ENCODE measurements around the gene PPM1H. TPM values are rescaled to one million over a fixed set of nuclear protein-coding genes. Genes with fewer than 3 reads are reported as not detected.

Gene PPM1H
- total RNA-seq, 3 donors from 2014 or later, result 4.9 to 6.1 (median 5.8) TPM

DNA sequence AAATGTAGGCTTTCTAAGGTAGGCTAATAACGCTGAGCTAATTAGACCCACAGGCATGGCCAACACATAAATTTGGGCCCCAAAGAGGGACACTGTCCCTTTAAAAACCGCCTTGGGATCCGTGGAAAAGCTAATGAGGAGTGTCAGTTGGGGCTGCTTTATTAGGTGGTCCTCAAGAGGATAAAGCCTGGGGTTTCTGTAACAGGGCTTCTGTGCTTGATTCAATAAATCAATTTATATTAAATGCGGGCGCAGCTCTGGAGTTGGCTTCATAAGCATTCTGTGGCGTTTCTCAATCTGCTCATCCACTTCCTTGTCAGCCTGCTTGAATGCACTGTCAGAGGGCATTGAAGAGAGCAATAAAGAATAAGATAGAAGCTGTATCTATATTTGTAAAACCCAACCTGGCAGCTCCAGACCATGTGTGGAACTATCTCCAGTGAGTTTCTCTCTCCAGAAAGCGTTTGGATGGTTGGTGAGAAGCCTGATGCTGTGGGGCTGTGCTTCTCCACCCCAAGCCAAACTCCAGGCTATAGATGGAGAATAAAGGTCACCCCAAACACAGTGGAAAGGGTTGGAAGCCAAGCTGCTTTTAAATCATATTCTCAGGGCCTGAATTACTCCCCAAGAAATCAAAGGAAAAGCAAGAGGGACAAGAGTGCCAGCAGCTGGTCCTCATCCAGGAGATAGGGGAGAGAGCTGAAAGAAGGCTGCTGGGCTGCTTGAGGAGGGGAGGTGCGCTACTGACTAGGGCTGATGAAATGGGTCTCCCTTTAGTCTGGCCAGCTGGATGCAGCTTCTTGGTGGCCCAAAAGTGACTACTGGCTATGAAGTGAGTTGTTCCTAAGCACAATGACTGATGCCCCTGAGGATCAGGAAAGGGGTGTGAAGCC is 222.0 kb downstream of the PPM1H start:
- H3K36me3 ChIP-seq (ENCODE audit: low read depth), result no peaks in the 10 kb centered on the region
- no peaks in the 10 kb centered on the region for H3K4me1 ChIP-seq (ENCODE audit: low read depth)
- no peaks in the 10 kb centered on the region for H3K9me3 ChIP-seq
- TF ChIP-seq, protein P1, sequence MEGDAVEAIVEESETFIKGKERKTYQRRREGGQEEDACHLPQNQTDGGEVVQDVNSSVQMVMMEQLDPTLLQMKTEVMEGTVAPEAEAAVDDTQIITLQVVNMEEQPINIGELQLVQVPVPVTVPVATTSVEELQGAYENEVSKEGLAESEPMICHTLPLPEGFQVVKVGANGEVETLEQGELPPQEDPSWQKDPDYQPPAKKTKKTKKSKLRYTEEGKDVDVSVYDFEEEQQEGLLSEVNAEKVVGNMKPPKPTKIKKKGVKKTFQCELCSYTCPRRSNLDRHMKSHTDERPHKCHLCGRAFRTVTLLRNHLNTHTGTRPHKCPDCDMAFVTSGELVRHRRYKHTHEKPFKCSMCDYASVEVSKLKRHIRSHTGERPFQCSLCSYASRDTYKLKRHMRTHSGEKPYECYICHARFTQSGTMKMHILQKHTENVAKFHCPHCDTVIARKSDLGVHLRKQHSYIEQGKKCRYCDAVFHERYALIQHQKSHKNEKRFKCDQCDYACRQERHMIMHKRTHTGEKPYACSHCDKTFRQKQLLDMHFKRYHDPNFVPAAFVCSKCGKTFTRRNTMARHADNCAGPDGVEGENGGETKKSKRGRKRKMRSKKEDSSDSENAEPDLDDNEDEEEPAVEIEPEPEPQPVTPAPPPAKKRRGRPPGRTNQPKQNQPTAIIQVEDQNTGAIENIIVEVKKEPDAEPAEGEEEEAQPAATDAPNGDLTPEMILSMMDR (IDR thresholded peaks at IDR 0.05), result no peak
- intact Hi-C loops (cut with DNase I, micrococcal nuclease), result no loop called here
- DNase-seq, result no peak
- H3K4me3 ChIP-seq, result no peak overlapping the region
- no peak for ATAC-seq

DNA sequence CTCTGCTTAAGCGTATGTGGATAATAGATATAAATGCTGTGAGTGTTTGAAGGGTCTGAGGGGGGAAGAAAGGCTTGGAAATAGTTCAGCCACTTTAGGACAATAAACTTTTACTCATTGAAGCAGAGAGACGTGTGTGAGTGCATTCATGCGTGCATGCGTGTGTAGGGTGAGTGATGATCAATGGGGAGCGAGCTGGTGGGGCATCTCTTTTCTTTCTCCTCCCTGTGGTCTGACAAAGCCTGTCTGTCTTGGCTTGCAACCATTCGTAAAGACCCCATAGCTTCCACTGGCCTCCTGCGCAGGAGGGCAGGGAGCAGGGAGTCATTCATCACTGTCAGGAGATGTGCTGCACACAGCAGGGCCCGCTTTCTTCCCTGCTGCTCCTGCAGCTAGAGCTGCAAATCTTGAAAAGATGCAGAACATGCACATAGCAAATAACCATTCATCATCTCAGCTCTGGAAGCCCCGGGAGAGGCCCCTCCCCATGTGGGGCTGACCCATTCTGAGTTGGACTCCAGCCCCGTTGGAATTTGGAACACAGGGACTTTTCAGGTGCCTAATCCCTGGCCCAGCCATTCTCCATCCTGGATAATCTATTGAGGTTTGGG is 223.2 kb downstream of the PPM1H start:
- H3K9me3 ChIP-seq, result no peaks in the 10 kb centered on the region
- no peak overlapping the region for H3K4me3 ChIP-seq
- no peaks in the 10 kb centered on the region for H3K4me1 ChIP-seq (ENCODE audit: low read depth)
- H3K36me3 ChIP-seq (ENCODE audit: low read depth), result no peaks in the 10 kb centered on the region
- TF ChIP-seq, protein P1 (IDR thresholded peaks at IDR 0.05), result no peak
- DNase-seq (no peak), ATAC-seq (no peak)
- intact Hi-C loops (cut with DNase I, micrococcal nuclease), result no loop called here

DNA sequence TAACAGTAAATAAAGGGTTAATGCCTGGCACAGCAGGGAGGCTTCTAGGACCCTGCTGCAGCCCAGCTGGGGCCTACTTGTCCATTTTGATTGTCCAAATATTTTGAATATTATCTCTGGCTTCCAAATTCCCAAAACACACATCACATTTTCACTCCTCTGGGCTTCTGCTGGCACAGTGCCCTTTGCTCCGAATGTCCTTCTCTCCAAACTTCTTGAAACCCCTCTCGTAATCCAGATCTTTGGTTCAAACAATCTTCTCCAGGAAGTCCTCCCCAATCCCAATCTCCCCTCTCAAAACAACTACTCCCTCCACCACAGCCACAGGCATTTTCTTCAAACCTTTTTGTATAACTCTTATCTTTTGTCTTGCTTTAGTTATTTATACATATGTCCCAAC is 225.6 kb downstream of the PPM1H start:
- intact Hi-C loops (cut with DNase I, micrococcal nuclease), result no loop called here
- ATAC-seq (no peak), DNase-seq (no peak)
- H3K36me3 ChIP-seq (ENCODE audit: low read depth), result no peaks in the 10 kb centered on the region
- H3K4me1 ChIP-seq (ENCODE audit: low read depth), result no peaks in the 10 kb centered on the region
- TF ChIP-seq, protein P1 (IDR thresholded peaks at IDR 0.05), result no peak
- H3K9me3 ChIP-seq, result no peaks in the 10 kb centered on the region
- no peak overlapping the region for H3K4me3 ChIP-seq

DNA sequence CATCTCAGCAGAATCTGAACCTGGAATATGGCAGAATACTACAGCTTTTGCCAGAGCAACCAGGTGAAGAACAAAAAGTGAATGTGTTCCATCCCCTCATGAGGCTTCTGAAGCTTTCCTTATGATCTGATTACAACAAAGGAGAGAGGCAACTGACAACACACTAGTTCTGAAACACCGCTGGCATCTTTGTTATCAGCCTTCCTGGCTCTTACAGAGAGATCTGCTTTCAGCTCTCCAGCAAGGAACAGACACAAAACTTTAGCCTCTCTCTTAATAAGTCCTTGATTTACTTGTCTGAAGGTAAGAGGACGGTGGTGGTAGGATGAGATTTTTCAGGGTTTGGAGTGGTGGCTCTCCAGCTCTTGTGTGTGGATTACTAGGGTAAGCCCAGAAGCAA is 227.0 kb downstream of the PPM1H start:
- TF ChIP-seq, protein P1 (IDR thresholded peaks at IDR 0.05), result no peak

DNA sequence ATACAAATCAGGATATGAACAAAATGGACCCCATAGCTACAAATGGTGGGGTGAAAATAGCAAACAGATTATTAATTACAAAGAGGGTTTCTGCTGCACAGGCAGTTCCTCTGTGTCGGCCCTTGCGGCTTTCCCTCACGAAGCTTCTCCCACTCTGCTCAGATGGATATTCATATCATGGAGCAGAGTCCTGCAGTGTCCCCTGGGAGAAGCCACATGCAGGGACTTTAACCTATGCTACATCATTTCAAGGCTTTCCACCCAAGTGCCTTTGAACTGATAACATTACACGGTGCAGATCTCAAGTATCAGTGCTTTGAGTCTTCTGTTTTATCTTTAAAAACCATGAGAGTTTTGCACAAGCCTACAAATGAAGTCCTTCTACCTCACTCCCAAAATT is 229.1 kb downstream of the PPM1H start:
- Histone ChIP-seq H3K4me3 (no peak overlapping the region), H3K4me1 (ENCODE audit: low read depth) (no peaks in the 10 kb centered on the region), H3K9me3 (no peaks in the 10 kb centered on the region), H3K36me3 (ENCODE audit: low read depth) (no peaks in the 10 kb centered on the region)
- ATAC-seq (no peak), DNase-seq (no peak)
- intact Hi-C loops (cut with DNase I, micrococcal nuclease), result no loop called here
- TF ChIP-seq, protein P1 (IDR thresholded peaks at IDR 0.05), result no peak

More for the DNA sequence above, 227.0 kb downstream of the PPM1H start:
- no peaks in the 10 kb centered on the region for H3K9me3 ChIP-seq
- DNase-seq, result no peak
- H3K4me1 ChIP-seq (ENCODE audit: low read depth), result no peaks in the 10 kb centered on the region
- no peaks in the 10 kb centered on the region for H3K36me3 ChIP-seq (ENCODE audit: low read depth)
- no peak for ATAC-seq
- no peak overlapping the region for H3K4me3 ChIP-seq
- intact Hi-C loops (cut with DNase I, micrococcal nuclease), result no loop called here
